Glutamatergic neuron (in vitro differentiated cells): ENCODE results near the gene SUN2. TPM values are rescaled to one million over a fixed set of nuclear protein-coding genes. Genes with fewer than 3 reads are reported as not detected.

Experiments
- DNase-seq: peaks from one replicate; pipeline ENCODE4 v3.0.0; 2022
- H3K27ac Mint-ChIP-seq: one replicate; pipeline ENCODE4 v1.8.0; 2020; ENCODE audit warnings: mild to moderate bottlenecking, mixed read lengths, inconsistent platforms; ENCODE audit not compliant: unreplicated experiment
- H3K27me3 Mint-ChIP-seq: one replicate; pipeline ENCODE4 v1.8.0; 2020; ENCODE audit warnings: mild to moderate bottlenecking, moderate library complexity, mixed read lengths, inconsistent platforms; ENCODE audit not compliant: unreplicated experiment
- H3K36me3 Mint-ChIP-seq: one replicate; pipeline ENCODE4 v1.8.0; 2020; ENCODE audit warnings: mild to moderate bottlenecking, mixed read lengths, inconsistent platforms; ENCODE audit not compliant: unreplicated experiment
- H3K4me1 Mint-ChIP-seq: one replicate; pipeline ENCODE4 v1.8.0; 2020; ENCODE audit warnings: mild to moderate bottlenecking, low read depth, mixed read lengths, inconsistent platforms; ENCODE audit not compliant: unreplicated experiment
- H3K4me3 Mint-ChIP-seq: one replicate; pipeline ENCODE4 v1.8.0; 2020; ENCODE audit warnings: mild to moderate bottlenecking, mixed read lengths, inconsistent platforms; ENCODE audit not compliant: unreplicated experiment
- H3K9me3 Mint-ChIP-seq: one replicate; pipeline ENCODE4 v1.8.0; 2020; ENCODE audit warnings: mild to moderate bottlenecking, moderate library complexity, mixed read lengths, inconsistent platforms; ENCODE audit not compliant: unreplicated experiment
- total RNA-seq: library from RNA; stranded (reverse); fragmentation: NEBNext Ultra II Directional; extraction: Animal tissue kit (Norgen Biotek cat#: 25700); gene quantifications from one replicate; pipeline ENCODE4 v1.2.1, GENCODE V29; 2021; ENCODE audit not compliant: unreplicated experiment
- TF ChIP-seq, protein P1 (sequence below): fragments of 200-600 bp; sonication (generic); IDR thresholded peaks from one replicate; pipeline ENCODE4 v1.5.0; 2021; ENCODE audit not compliant: partially characterized antibody, unreplicated experiment

Gene SUN2
- total RNA-seq, 1 donor from 2014 or later: 174 TPM

- Mint-ChIP-seq H3K4me1 (peaks cover 22% of the 10 kb centered on the region), H3K27ac (peak overlapping the region; percentile 98), H3K4me3 (peak overlapping the region; percentile 99), H3K27me3 (peaks cover 12% of the 10 kb centered on the region), H3K9me3 (peaks cover 8% of the 10 kb centered on the region), H3K36me3 (peaks cover 4% of the 10 kb centered on the region)
- DNase-seq: no peak
- TF ChIP-seq, protein P1, sequence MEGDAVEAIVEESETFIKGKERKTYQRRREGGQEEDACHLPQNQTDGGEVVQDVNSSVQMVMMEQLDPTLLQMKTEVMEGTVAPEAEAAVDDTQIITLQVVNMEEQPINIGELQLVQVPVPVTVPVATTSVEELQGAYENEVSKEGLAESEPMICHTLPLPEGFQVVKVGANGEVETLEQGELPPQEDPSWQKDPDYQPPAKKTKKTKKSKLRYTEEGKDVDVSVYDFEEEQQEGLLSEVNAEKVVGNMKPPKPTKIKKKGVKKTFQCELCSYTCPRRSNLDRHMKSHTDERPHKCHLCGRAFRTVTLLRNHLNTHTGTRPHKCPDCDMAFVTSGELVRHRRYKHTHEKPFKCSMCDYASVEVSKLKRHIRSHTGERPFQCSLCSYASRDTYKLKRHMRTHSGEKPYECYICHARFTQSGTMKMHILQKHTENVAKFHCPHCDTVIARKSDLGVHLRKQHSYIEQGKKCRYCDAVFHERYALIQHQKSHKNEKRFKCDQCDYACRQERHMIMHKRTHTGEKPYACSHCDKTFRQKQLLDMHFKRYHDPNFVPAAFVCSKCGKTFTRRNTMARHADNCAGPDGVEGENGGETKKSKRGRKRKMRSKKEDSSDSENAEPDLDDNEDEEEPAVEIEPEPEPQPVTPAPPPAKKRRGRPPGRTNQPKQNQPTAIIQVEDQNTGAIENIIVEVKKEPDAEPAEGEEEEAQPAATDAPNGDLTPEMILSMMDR: no peak
Measured at GRCh38 chr22:38753948-38754750, 1.6 kb downstream of the SUN2 start.

DNA sequence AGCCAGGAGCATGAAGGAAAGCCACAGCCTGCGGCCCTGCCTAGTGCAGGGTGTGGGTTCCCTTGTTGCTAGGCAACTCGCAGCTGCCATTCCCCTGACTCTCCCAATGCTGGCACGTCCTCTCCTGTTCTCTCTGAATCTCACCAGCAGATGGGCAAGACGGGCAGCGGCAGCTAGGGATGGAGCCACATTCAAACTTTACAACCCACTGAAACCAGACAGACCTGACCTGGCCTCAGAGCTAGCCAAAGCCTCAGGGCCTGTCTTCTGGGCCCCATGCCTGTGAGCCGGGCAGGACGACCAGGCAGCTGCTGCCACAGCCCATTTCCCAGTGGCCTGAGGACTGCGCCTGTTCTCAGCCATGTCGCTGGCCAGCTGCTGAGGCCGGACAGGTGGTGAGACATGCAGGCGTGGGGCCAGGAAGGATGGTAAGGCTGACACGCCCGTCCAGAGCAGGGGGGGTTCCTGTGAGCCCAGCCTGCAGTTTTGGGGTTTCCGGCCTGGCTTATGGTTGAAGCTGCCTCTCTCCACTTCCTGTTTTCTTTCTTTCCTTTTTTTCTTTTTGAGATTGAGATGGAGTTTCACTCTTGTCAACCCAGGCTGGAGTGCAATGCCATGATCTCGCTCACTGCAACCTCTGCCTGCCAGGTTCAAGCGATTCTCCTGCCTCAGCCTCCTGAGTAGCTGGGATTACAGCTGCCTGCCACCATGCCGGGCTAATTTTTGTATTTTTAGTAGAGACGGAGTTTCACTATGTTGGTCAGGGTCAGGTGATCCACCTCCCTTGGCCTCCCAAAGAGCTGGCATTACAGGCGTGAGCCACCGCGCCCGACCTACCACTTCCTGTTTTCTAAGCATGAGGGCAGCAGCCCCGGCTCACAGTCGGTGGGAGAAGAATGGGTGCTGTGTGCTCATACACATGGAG, 4.1 kb downstream of the SUN2 start:
- TF ChIP-seq, protein P1: no peak
- no peak for DNase-seq
- peaks cover 4% of the 10 kb centered on the region for H3K36me3 Mint-ChIP-seq
- H3K9me3 Mint-ChIP-seq: peaks cover 8% of the 10 kb centered on the region
- H3K27me3 Mint-ChIP-seq: peaks cover 8% of the 10 kb centered on the region
- peaks cover 7% of the 10 kb centered on the region for H3K4me1 Mint-ChIP-seq
- no peak overlapping the region for H3K4me3 Mint-ChIP-seq
- H3K27ac Mint-ChIP-seq: peak overlapping the region; percentile 43

DNA sequence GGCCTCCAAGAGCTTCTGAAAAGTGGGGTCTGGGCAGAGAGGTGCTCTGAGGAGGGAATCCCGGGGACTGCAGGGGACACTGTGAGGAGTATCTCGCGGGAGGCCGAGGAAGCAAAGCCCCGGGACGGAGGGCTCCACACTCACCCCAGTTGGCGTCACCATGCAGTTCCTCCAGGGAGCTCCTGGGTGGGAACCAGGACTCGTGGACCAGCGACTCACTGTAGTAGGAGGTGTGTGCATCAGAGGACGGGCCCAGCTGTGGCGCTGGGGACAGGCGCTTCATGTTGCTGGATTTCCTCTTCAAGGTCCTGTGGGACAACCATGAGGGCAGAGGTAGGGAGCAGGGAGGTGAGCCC, 4.8 kb downstream of the SUN2 start:
- TF ChIP-seq, protein P1: no peak
- peaks cover 6% of the 10 kb centered on the region for H3K9me3 Mint-ChIP-seq
- H3K4me3 Mint-ChIP-seq: no peak overlapping the region

GRCh38 chr22:38750638-38751037, 5.2 kb downstream of the SUN2 start:
- TF ChIP-seq, protein P1: no peak
- no peak overlapping the region for H3K27ac Mint-ChIP-seq
- H3K4me1 Mint-ChIP-seq: peaks cover 6% of the 10 kb centered on the region
- H3K9me3 Mint-ChIP-seq: peaks cover 6% of the 10 kb centered on the region
- no peak overlapping the region for H3K4me3 Mint-ChIP-seq
- no peak for DNase-seq
- H3K36me3 Mint-ChIP-seq: peaks cover 4% of the 10 kb centered on the region
- H3K27me3 Mint-ChIP-seq: peaks cover 6% of the 10 kb centered on the region

More for the DNA sequence above, 4.8 kb downstream of the SUN2 start:
- Mint-ChIP-seq H3K27me3 (peaks cover 6% of the 10 kb centered on the region), H3K4me1 (peaks cover 5% of the 10 kb centered on the region), H3K27ac (no peak overlapping the region), H3K36me3 (peaks cover 4% of the 10 kb centered on the region)
- DNase-seq: no peak
